Measurements from ENCODE around the gene C16orf74. TPM values are rescaled to one million over a fixed set of nuclear protein-coding genes. Genes with fewer than 3 reads are reported as not detected.

C16orf74 gene
- total and polyA plus RNA-seq, 10 donors: 12.1 to 107 (median 19.3) TPM

DNA sequence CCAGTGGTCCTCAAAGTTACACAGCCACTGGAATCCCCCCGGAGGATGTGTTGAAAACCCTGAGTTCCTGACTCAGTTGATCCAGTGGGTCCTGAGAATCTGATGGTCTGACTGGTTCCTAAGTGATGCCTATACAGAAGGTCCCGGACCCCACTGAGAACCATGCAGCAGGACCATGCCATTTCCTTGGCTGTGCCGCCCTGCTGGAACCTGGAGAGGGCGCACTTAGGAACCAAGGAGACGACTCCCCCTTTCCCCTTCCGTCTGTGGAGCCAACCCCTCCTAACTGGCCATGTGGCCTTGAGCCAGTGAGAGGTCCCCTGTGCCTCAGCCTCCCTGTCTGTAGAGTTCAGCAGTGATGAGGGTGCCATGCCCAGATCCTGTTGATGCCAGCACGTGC is 22.0 kb downstream of the C16orf74 start:
- TF ChIP-seq POLR2A (IDR thresholded peaks at IDR 0.05) (no peak), POLR2AphosphoS5 (IDR thresholded peaks at IDR 0.05) (no peak)
- TF ChIP-seq, protein P1, sequence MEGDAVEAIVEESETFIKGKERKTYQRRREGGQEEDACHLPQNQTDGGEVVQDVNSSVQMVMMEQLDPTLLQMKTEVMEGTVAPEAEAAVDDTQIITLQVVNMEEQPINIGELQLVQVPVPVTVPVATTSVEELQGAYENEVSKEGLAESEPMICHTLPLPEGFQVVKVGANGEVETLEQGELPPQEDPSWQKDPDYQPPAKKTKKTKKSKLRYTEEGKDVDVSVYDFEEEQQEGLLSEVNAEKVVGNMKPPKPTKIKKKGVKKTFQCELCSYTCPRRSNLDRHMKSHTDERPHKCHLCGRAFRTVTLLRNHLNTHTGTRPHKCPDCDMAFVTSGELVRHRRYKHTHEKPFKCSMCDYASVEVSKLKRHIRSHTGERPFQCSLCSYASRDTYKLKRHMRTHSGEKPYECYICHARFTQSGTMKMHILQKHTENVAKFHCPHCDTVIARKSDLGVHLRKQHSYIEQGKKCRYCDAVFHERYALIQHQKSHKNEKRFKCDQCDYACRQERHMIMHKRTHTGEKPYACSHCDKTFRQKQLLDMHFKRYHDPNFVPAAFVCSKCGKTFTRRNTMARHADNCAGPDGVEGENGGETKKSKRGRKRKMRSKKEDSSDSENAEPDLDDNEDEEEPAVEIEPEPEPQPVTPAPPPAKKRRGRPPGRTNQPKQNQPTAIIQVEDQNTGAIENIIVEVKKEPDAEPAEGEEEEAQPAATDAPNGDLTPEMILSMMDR (IDR thresholded peaks at IDR 0.05 in 8 of 11, conservative IDR thresholded peaks at IDR 0.05 in 3 of 11): no peak
- Histone ChIP-seq H3K4me3 (no peak overlapping the region), H3K4me1 (peaks cover 0 to 45% (median 6%) of the 10 kb centered on the region in 6 donors), H3K27ac (no peak overlapping the region), H3K36me3 (peaks cover 0 to 25% (median 0%) of the 10 kb centered on the region in 6 donors), H3K9me3 (no peaks in the 10 kb centered on the region), H3K27me3 (replicated peaks in 1 of 7) (no peaks in the 10 kb centered on the region)
- intact Hi-C loops (cut with DNase I; ENCODE audit: low total_unique reads): no loop called here
- WGBS, 5 donors: 71 to 85% (median 74%) methylated on average over 5 to 7 of the region's 7 CpGs
- no peak for DNase-seq

GRCh38 chr16:85724936-85725335 is 26.0 kb downstream of the C16orf74 start:
- Histone ChIP-seq H3K9me3 (no peaks in the 10 kb centered on the region), H3K27ac (no peak overlapping the region), H3K36me3 (peaks cover 0 to 26% (median 0%) of the 10 kb centered on the region in 6 donors), H3K4me1 (peaks cover 0 to 13% (median 0%) of the 10 kb centered on the region in 6 donors), H3K4me3 (no peak overlapping the region), H3K27me3 (replicated peaks in 1 of 7) (no peaks in the 10 kb centered on the region)
- WGBS, 5 donors: 72 to 97% (median 93%) methylated on average over 10 to 12 of the region's 12 CpGs
- intact Hi-C loops (cut with DNase I; ENCODE audit: low total_unique reads): no loop called here
- no peak for TF ChIP-seq POLR2A (IDR thresholded peaks at IDR 0.05)
- TF ChIP-seq POLR2AphosphoS5 (IDR thresholded peaks at IDR 0.05): no peak
- TF ChIP-seq, protein P1 (IDR thresholded peaks at IDR 0.05 in 8 of 11, conservative IDR thresholded peaks at IDR 0.05 in 3 of 11): no peak
- no peak for DNase-seq

DNA sequence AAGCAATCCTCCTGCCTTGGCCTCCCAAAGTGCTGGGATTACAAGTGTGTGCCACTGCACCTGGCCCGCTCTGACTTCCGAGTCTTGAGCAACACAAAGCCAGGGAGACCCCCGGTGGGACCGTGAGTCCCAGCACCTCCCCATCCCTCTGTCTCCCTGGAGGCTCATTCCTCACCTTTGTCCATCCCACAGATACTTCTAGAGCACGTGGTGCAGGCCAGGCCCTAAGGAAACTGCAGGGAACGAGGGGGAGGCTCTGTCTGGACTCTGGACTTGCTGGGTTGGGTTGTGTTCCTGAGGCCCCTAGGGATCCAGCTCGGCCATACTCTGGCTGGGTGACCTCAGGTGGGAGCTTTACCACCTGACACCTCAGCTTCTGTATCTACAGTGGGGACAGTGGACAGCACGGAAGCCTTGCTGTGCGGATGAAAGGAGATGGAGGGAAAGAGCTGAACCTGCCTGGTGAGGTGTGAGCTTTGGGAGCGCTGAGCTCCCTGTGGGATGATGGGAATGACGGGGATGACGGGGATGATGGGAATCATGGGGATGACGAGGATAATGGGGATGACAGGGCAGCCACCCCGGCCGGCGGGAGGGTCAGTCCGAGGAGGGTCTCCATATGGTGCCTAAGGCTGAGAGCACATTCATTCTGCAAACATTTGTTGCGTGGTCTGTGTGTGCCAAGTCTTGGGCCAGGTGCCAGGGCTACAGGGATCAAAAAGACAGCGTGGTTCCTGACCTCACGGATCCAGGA is 26.6 kb downstream of the C16orf74 start:
- peaks cover 0 to 8% (median 0%) of the 10 kb centered on the region in 6 donors for H3K4me1 ChIP-seq
- no peak overlapping the region for H3K27ac ChIP-seq
- no peak for DNase-seq
- no peak overlapping the region for H3K4me3 ChIP-seq
- intact Hi-C loops (cut with DNase I; ENCODE audit: low total_unique reads): no loop called here
- TF ChIP-seq POLR2A (IDR thresholded peaks at IDR 0.05): no peak
- H3K27me3 ChIP-seq (replicated peaks in 1 of 7): no peaks in the 10 kb centered on the region
- WGBS, 5 donors: 82 to 90% (median 89%) methylated on average over 19 to 20 of the region's 20 CpGs
- no peaks in the 10 kb centered on the region for H3K9me3 ChIP-seq
- peaks cover 0 to 26% (median 0%) of the 10 kb centered on the region in 6 donors for H3K36me3 ChIP-seq

- intact Hi-C loops (cut with DNase I; ENCODE audit: low total_unique reads): no loop called here
- Histone ChIP-seq H3K4me1 (peaks cover 0 to 24% (median 15%) of the 10 kb centered on the region in 6 donors), H3K9me3 (no peaks in the 10 kb centered on the region), H3K4me3 (no peak overlapping the region), H3K27me3 (replicated peaks in 1 of 7) (peaks cover 0 to 5% (median 0%) of the 10 kb centered on the region in 7 donors), H3K27ac (no peak overlapping the region), H3K36me3 (peaks cover 0 to 26% (median 0%) of the 10 kb centered on the region in 6 donors)
- 92 to 97% (median 93%) methylated on average over 15 to 20 of the region's 20 CpGs for WGBS, 5 donors
- TF ChIP-seq, protein P1 (IDR thresholded peaks at IDR 0.05 in 8 of 11, conservative IDR thresholded peaks at IDR 0.05 in 3 of 11): no peak
- no peak for TF ChIP-seq POLR2AphosphoS5 (IDR thresholded peaks at IDR 0.05)
- no peak for TF ChIP-seq POLR2A (IDR thresholded peaks at IDR 0.05)
- no peak for DNase-seq
Measured at GRCh38 chr16:85722128-85722893, 28.6 kb downstream of the C16orf74 start.
